A549 (cell line): ENCODE measurements around the gene SCRN1. TPM values are rescaled to one million over a fixed set of nuclear protein-coding genes. Genes with fewer than 3 reads are reported as not detected.

Experiments used
- BCL3 ChIP-seq: fragments of >200 bp; sonication (Bioruptor Twin); formaldehyde crosslinking; IDR thresholded peaks from 3 replicates; pipeline ENCODE4 v1.6.1; 2016
- CBX2 ChIP-seq: fragments of 200-600 bp; sonication (generic); IDR thresholded peaks from 2 replicates; pipeline ENCODE4 v1.6.1; 2016; ENCODE audit warnings: low read depth, mild to moderate bottlenecking, borderline replicate concordance
- CHD2 ChIP-seq: fragments of 150-350 bp; IDR thresholded peaks from 2 replicates; pipeline ENCODE4 v1.6.1; 2014; ENCODE audit warnings: low read length; ENCODE audit not compliant: partially characterized antibody
- CHD4 ChIP-seq: fragments of 200-600 bp; sonication (generic); IDR thresholded peaks from 2 replicates; pipeline ENCODE4 v1.6.1; 2016; ENCODE audit warnings: antibody characterized with exemption, mild to moderate bottlenecking, borderline replicate concordance
- CTCF ChIP-seq: fragments of >200 bp; sonication (Bioruptor Twin); formaldehyde crosslinking; IDR thresholded peaks from 3 replicates; pipeline ENCODE4 v1.5.1; 2016
- E2F6 ChIP-seq: IDR thresholded peaks from 2 replicates; pipeline ENCODE4 v1.6.1; 2012; ENCODE audit warnings: low read depth, borderline replicate concordance
- EHMT2 ChIP-seq: fragments of 200-600 bp; sonication (generic); IDR thresholded peaks from 2 replicates; pipeline ENCODE4 v1.6.1; 2016; ENCODE audit warnings: antibody characterized with exemption, low read depth, mild to moderate bottlenecking, moderate library complexity
- FOSB ChIP-seq: fragments of 250-450 bp; sonication (Bioruptor Pico); IDR thresholded peaks from 2 replicates; pipeline ENCODE4 v1.5.0; 2020; ENCODE audit warnings: mild to moderate bottlenecking, moderate library complexity
- FOSL2 ChIP-seq, 2 experiments: fragments of 450-650 bp in 1 of 2; fragments of >200 bp in 1 of 2; sonication (Bioruptor Twin) in 1 of 2; formaldehyde crosslinking; IDR thresholded peaks; 2 replicates each; pipeline versions ENCODE4 v1.5.0 to v1.6.1; 2016 to 2020; ENCODE audit warnings: mild to moderate bottlenecking in 1 of 2, moderate library complexity in 1 of 2
- FOXS1 ChIP-seq: fragments of 250-450 bp; sonication (Bioruptor Pico); IDR thresholded peaks from 2 replicates; pipeline ENCODE4 v1.5.0; 2020; ENCODE audit warnings: mild to moderate bottlenecking, moderate library complexity
- GATA3 ChIP-seq: IDR thresholded peaks from 2 replicates; pipeline ENCODE4 v1.6.1; 2012; ENCODE audit warnings: borderline replicate concordance
- HES2 ChIP-seq: fragments of >200 bp; sonication (Bioruptor Twin); formaldehyde crosslinking; IDR thresholded peaks from 2 replicates; pipeline ENCODE4 v1.6.1; 2016
- JUNB ChIP-seq: fragments of >200 bp; sonication (Bioruptor Twin); formaldehyde crosslinking; IDR thresholded peaks from 2 replicates; pipeline ENCODE4 v1.6.1; 2016
- KDM5A ChIP-seq: fragments of 200-600 bp; sonication (generic); IDR thresholded peaks from 2 replicates; pipeline ENCODE4 v1.6.1; 2016; ENCODE audit warnings: antibody characterized with exemption, mild to moderate bottlenecking
- MAFK ChIP-seq: fragments of 450-650 bp; IDR thresholded peaks from 2 replicates; pipeline ENCODE4 v1.6.1; 2014; ENCODE audit not compliant: partially characterized antibody
- MAZ ChIP-seq: fragments of 150-350 bp; IDR thresholded peaks from 2 replicates; pipeline ENCODE4 v1.6.1; 2014; ENCODE audit warnings: antibody characterized with exemption, low read depth, low read length, borderline replicate concordance
- MYC ChIP-seq: IDR thresholded peaks from 2 replicates; pipeline ENCODE4 v1.6.1; 2012; ENCODE audit warnings: mild to moderate bottlenecking, inconsistent platforms, low read length, improper control_type of control experiment, borderline replicate concordance
- NFE2L2 ChIP-seq: fragments of 150-350 bp; conservative IDR thresholded peaks from 2 replicates; pipeline ENCODE4 v1.6.1; 2014; ENCODE audit warnings: low read length
- NR3C1 ChIP-seq: fragments of >200 bp; sonication (Bioruptor Twin); formaldehyde crosslinking; IDR thresholded peaks from 3 replicates; pipeline ENCODE4 v1.6.1; 2017
- PHF8 ChIP-seq: fragments of 200-600 bp; sonication (generic); IDR thresholded peaks from 2 replicates; pipeline ENCODE4 v1.6.1; 2016; ENCODE audit warnings: low read depth, mild to moderate bottlenecking, antibody characterized with exemption, moderate library complexity, borderline replicate concordance
- POLR2A ChIP-seq: IDR thresholded peaks from 2 replicates; pipeline ENCODE4 v1.6.1; 2012; ENCODE audit warnings: mild to moderate bottlenecking, low read length
- POLR2AphosphoS2 ChIP-seq: conservative IDR thresholded peaks from 2 replicates; pipeline ENCODE4 v1.6.1; 2012; ENCODE audit warnings: low read length, improper control_type of control experiment, inconsistent platforms
- RAD21 ChIP-seq, 2 experiments: fragments of >200 bp in 1 of 2; sonication (Bioruptor Twin) in 1 of 2; formaldehyde crosslinking in 1 of 2; IDR thresholded peaks in 1 of 2; conservative IDR thresholded peaks in 1 of 2; 2 replicates in 1 of 2; 3 replicates in 1 of 2; pipeline ENCODE4 v1.6.1; 2012 to 2018; ENCODE audit warnings: inconsistent platforms in 1 of 2
- REST ChIP-seq: fragments of 200-600 bp; sonication (generic); IDR thresholded peaks from 2 replicates; pipeline ENCODE4 v1.6.1; 2016; ENCODE audit warnings: antibody characterized with exemption, mild to moderate bottlenecking, moderate library complexity
- RFX5 ChIP-seq: fragments of 450-650 bp; IDR thresholded peaks from 2 replicates; pipeline ENCODE4 v1.7.1; 2014; ENCODE audit warnings: antibody characterized with exemption, mild to moderate bottlenecking, moderate library complexity
- TP53 ChIP-seq: fragments of 250-450 bp; sonication (Bioruptor Pico); IDR thresholded peaks from 2 replicates; pipeline ENCODE4 v1.5.0; 2021; ENCODE audit warnings: mild to moderate bottlenecking, moderate library complexity
- USF2 ChIP-seq: fragments of 450-650 bp; IDR thresholded peaks from 2 replicates; pipeline ENCODE4 v1.6.1; 2014; ENCODE audit warnings: antibody characterized with exemption
- ZFP36 ChIP-seq: fragments of 450-650 bp; IDR thresholded peaks from 2 replicates; pipeline ENCODE4 v1.6.1; 2014; ENCODE audit warnings: borderline replicate concordance; ENCODE audit not compliant: partially characterized antibody
- ZSCAN20 ChIP-seq: fragments of 250-450 bp; sonication (Bioruptor Pico); IDR thresholded peaks from 2 replicates; pipeline ENCODE4 v1.8.0; 2022; ENCODE audit warnings: mild to moderate bottlenecking, moderate library complexity
- polyA plus RNA-seq, 4 experiments: library from polyadenylated mRNA; depleted of rRNA in 3 of 4; stranded (reverse); fragments of >200 nt; fragmentation: RNase III in 1 of 4; extraction: RNeasy Plus Mini Kit Qiagen cat#74134 plus additional on column Dnase treatment in 1 of 4; gene quantifications; 2 replicates in 3 of 4; 3 replicates in 1 of 4; pipeline ENCODE4 v1.2.3, GENCODE V29; 2011 to 2017

Gene SCRN1
- polyA plus RNA-seq, 2 of the 4 experiments (the other 2 are of a cell fraction) = 49.7 to 88.9 TPM

- TF ChIP-seq REST (0 out of 2 replicates have a peak, but pooled peaks have one; percentile 13), MAFK (no peak), CHD2 (no peak), USF2 (no peak), HES2 (no peak), RAD21 (conservative IDR thresholded peaks at IDR 0.05 in 1 of 2, IDR thresholded peaks at IDR 0.05 in 1 of 2) (no peak), TP53 (CRISPR knock-in tag) (no peak), KDM5A (no peak), EHMT2 (peak; percentile 90), ZSCAN20 (CRISPR knock-in tag) (no peak), PHF8 (peak; percentile 20), JUNB (no peak), RFX5 (no peak), ZFP36 (no peak), GATA3 (no peak), CBX2 (no peak), CHD4 (no peak), FOSB (CRISPR knock-in tag) (no peak), E2F6 (peak; percentile 78), MAZ (no peak), CTCF (no peak), FOSL2 (IDR thresholded peaks at IDR 0.05) (no peak), FOSL2 (CRISPR knock-in tag; IDR thresholded peaks at IDR 0.05) (no peak), NR3C1 (no peak), BCL3 (no peak), NFE2L2 (no peak), FOXS1 (0 out of 2 replicates have a peak, but pooled peaks have one; percentile 41), POLR2A (no peak; the same call in 1 of the 2 replicates), POLR2AphosphoS2 (no peak), MYC (no peak)
These were observed 961 bp downstream of the SCRN1 start (continued) for GRCh38 chr7:29988424-29989256.
